HL-60 (cell line): Measurements from ENCODE around the gene LMAN1.

Experiments used
- POLR2AphosphoS5 ChIP-seq: IDR thresholded peaks from 2 replicates; pipeline ENCODE4 v1.6.1; 2012; ENCODE audit warnings: low read depth
- REST ChIP-seq: IDR thresholded peaks from 2 replicates; pipeline ENCODE4 v1.6.1; 2012; ENCODE audit warnings: low read depth; ENCODE audit not compliant: insufficient replicate concordance
- SPI1 ChIP-seq: IDR thresholded peaks from 2 replicates; pipeline ENCODE4 v1.6.1; 2012; ENCODE audit warnings: low read depth, mild to moderate bottlenecking, borderline replicate concordance
- TF ChIP-seq, protein P1 (sequence below): IDR thresholded peaks from one replicate; pipeline ENCODE4 v1.5.1; 2011; ENCODE audit warnings: low read length, control low read depth, inconsistent platforms; ENCODE audit not compliant: insufficient read depth

- TF ChIP-seq, protein P1, sequence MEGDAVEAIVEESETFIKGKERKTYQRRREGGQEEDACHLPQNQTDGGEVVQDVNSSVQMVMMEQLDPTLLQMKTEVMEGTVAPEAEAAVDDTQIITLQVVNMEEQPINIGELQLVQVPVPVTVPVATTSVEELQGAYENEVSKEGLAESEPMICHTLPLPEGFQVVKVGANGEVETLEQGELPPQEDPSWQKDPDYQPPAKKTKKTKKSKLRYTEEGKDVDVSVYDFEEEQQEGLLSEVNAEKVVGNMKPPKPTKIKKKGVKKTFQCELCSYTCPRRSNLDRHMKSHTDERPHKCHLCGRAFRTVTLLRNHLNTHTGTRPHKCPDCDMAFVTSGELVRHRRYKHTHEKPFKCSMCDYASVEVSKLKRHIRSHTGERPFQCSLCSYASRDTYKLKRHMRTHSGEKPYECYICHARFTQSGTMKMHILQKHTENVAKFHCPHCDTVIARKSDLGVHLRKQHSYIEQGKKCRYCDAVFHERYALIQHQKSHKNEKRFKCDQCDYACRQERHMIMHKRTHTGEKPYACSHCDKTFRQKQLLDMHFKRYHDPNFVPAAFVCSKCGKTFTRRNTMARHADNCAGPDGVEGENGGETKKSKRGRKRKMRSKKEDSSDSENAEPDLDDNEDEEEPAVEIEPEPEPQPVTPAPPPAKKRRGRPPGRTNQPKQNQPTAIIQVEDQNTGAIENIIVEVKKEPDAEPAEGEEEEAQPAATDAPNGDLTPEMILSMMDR = no peak
- TF ChIP-seq REST = no peak
- TF ChIP-seq POLR2AphosphoS5 = no peak
- TF ChIP-seq SPI1 = no peak
Observed at GRCh38 chr18:59359576-59359952, 499 bp upstream of the LMAN1 start.
